Measurements from ENCODE around the gene AKT3.
"Not testable (repeated sequence)": the region's sequence is repeated elsewhere in the genome, so short reads cannot be mapped to it uniquely, and the experiment has no call there.

The AKT3 gene

DNA sequence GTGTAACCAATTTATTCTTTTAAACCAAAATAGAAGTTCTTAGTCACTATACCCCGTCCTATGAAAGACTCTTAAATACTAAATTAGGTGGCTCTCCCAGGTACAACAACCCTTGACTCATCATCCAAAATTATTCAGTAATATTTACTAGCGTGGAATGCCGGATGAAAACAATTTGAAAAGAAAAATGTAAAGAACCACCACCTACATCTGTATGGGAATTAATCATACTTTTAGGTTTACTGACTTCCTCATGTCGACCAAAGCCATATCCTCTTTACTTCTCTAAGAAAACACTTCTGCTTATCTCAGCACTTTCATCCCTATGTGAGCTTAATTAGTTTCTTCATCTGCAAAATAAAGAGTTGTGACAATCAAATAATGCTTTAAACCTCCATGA, 139.6 kb downstream of the AKT3 start:
- in situ Hi-C loops (cut with MboI; ENCODE audit: low sequenced_read_pairs), result no loop called here

GRCh38 chr1:243708210-243708609, 141.8 kb downstream of the AKT3 start:
- in situ Hi-C loops (cut with MboI; ENCODE audit: low sequenced_read_pairs), result no loop called here

DNA sequence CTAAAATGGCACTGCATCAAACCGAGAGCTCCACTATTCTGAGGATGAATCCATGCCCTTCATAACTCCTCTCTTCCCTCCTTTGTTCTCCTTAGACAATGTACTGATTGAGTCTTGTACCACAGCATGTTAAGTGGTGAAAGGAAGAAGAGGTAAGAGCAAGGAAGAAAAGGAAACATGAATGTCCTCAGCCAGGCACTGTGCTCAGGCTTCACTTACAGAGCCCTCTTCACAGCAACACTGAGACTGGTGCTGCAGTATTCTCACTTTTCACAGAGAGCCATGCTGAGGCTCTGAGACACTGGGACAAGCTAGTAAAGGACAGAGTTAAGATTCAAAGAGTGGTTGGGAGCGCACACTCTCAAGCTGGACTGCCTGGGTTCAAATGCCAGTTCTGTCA, 143.5 kb downstream of the AKT3 start:
- in situ Hi-C loops (cut with MboI; ENCODE audit: low sequenced_read_pairs), result no loop called here

GRCh38 chr1:243705585-243705984, 144.5 kb downstream of the AKT3 start:
- in situ Hi-C loops (cut with MboI; ENCODE audit: low sequenced_read_pairs), result no loop called here

- in situ Hi-C loops (cut with MboI; ENCODE audit: low sequenced_read_pairs), result no loop called here
Measured at GRCh38 chr1:243701872-243702271, 148.2 kb downstream of the AKT3 start.

GRCh38 chr1:243693800-243694199, 156.2 kb downstream of the AKT3 start:
- in situ Hi-C loops (cut with MboI; ENCODE audit: low sequenced_read_pairs), result no loop called here

GRCh38 chr1:243686159-243686558, 163.9 kb downstream of the AKT3 start:
- in situ Hi-C loops (cut with MboI; ENCODE audit: low sequenced_read_pairs), result no loop called here

- in situ Hi-C loops (cut with MboI; ENCODE audit: low sequenced_read_pairs), result no loop called here
Measured at GRCh38 chr1:243680860-243681259, 169.2 kb downstream of the AKT3 start.

DNA sequence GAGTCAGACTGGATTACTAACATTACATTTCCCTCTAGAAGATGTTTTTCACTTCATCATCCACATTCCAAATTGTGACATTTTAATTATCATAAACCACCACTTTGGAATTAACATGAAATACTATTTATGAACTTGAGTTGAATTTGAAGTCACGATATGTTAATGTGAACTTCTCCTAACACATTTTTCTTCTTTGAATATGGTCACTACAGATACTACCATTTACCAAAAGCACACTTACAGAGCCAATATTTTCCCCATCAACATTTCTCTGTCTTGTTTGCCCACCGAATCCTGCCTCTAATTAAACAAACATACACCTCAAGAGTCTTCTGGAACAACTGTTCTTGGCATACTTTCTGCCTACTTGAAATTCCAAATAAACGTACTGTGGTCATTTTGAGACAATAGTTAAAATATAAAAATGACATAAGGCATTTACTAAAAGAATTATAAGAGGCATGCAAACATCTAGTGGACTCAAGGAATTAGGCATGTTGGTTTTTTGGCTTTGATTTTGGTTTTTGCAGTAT, 177.4 kb downstream of the AKT3 start:
- in situ Hi-C loops (cut with MboI; ENCODE audit: low sequenced_read_pairs), result no loop called here

GRCh38 chr1:243667591-243667990, 182.5 kb downstream of the AKT3 start:
- in situ Hi-C loops (cut with MboI; ENCODE audit: low sequenced_read_pairs), result no loop called here

GRCh38 chr1:243667133-243667532, 182.9 kb downstream of the AKT3 start:
- in situ Hi-C loops (cut with MboI; ENCODE audit: low sequenced_read_pairs), result no loop called here

DNA sequence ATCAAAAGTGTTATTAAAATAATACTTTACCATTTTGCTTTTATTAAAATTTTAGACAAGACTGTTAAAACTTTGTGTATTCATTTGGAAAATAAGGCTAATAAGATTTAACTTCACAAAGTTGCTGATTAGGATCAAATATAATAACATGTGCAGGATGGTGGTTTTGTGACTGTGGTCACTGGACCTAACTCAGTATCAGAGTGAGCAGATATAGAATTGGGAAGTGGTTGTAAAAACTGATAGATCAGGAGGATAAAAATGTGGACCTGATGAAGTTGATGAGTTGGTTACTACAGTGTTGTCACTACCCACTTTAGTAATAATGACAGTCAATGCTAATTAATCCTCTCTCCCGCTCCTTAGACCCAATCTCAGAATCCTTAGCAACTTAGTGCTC, 186.4 kb downstream of the AKT3 start:
- in situ Hi-C loops (cut with MboI; ENCODE audit: low sequenced_read_pairs), result no loop called here

GRCh38 chr1:243662169-243662568, 187.9 kb downstream of the AKT3 start:
- in situ Hi-C loops (cut with MboI; ENCODE audit: low sequenced_read_pairs), result not testable (repeated sequence)

DNA sequence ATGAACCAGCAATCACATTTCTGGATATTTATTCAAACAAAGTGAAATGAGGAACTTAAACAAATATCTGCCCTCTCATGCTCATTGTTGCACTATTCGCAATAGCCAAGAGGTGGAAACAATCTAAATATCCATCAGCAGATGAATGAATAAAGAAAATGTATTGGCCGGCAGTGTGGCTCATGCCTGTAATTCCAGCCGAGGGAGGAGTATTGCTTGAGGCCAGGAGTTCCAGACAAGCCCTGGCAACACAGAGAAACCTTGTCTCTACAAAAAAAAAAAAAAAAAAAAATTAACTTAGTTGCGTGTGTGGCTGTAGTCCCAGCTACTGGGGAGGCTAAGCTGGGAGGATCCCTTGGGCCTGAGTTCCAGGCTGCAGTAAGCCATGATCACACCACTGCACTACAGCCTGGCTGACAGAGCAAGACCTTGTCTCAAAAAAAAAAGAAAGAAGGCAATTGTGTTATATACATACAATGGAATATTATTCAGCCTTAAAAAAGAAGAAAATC, 191.4 kb downstream of the AKT3 start:
- in situ Hi-C loops (cut with MboI; ENCODE audit: low sequenced_read_pairs), result no loop called here

GRCh38 chr1:243657793-243658192, 192.2 kb downstream of the AKT3 start:
- in situ Hi-C loops (cut with MboI; ENCODE audit: low sequenced_read_pairs), result no loop called here

GRCh38 chr1:243649530-243649929, 200.5 kb downstream of the AKT3 start:
- in situ Hi-C loops (cut with MboI; ENCODE audit: low sequenced_read_pairs), result not testable (repeated sequence)

DNA sequence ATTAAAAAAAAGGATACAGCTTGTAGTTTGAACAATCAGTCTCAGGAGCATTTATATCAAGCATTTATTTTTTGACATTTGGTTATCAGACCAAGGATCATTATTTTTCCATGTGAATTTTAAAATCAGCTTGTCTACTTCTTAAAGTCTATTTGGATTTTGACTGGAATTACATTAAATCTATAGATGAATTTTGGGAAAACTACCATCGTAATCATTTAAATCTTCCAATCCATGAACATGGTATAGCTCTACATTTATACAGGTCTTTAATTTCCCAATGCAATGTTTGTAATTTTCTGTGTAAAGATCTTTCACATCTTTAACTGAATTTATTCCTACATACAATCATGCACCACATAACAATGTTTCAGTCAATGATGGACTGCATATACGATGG, 203.2 kb downstream of the AKT3 start:
- in situ Hi-C loops (cut with MboI; ENCODE audit: low sequenced_read_pairs), result no loop called here

- in situ Hi-C loops (cut with MboI; ENCODE audit: low sequenced_read_pairs), result no loop called here
Measured at GRCh38 chr1:243645281-243645680, 204.8 kb downstream of the AKT3 start.

- in situ Hi-C loops (cut with MboI; ENCODE audit: low sequenced_read_pairs), result no loop called here
Measured at GRCh38 chr1:243642936-243643335, 207.1 kb downstream of the AKT3 start.

DNA sequence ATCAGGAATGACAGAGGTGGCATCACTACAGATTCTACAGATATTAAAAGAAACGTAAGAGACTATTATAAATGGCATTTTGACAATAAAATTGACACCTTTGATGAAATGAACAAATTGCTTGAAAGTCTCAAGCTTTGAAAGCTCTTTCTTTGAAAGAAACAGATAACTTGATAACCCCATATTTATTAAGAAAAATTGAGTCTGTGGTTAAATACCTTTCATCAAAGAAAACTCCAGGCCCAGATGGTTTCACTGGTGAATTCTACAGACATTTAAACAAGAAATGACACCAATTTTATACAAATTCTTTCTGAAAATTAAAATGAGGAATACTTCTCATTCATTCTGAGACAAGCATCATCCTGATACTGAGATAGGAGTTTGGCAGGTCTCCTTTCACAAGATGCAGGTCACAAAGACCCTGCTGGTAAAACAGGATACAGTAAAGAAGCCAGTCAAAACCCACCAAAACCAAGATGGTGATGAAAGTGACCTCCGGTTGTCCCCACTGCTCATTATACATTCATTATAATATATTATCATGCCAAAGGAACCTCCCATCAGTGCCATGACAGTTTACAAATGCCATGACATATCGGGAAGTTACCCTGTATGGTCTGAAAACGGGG, 210.9 kb downstream of the AKT3 start:
- in situ Hi-C loops (cut with MboI; ENCODE audit: low sequenced_read_pairs), result no loop called here

DNA sequence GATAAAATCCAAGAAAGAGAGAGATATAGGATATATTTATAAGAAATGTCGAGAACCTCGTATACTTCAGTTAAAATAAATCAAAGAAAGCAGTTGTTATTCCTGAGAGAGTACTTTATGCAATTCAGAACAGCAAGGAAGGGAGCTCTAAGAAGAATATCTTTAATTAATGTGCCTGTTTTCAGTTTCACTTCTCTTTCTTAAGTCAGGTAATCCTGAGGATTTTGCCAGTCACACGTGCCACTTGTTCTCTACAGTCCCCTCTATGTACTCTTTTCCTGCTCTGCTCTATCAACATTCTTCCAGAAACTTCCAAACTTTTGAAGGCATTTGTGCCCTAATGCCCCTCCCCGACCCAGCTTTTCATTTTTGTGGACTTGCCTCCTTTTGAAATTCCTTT, 211.9 kb downstream of the AKT3 start:
- in situ Hi-C loops (cut with MboI; ENCODE audit: low sequenced_read_pairs), result no loop called here

GRCh38 chr1:243628476-243628907, 221.6 kb downstream of the AKT3 start:
- in situ Hi-C loops (cut with MboI; ENCODE audit: low sequenced_read_pairs), result no loop called here

DNA sequence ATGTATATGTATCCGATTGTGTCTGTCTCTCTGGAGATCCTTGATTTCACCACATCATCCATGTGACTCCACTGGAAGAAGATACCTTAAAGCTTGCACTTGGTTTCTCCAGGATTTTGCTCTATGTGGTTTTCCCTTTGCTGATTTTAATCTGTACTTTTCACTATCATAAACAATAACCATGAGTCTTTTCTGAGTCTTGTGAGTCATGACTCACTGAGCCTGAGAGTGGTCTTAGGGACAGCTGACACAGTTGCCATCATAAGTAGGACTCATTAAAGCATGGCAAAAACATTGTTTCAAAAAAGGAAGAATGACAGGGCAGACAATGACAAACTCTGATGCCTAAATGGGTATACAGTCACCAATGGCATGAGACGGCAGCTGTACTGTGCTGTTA, 226.2 kb downstream of the AKT3 start:
- in situ Hi-C loops (cut with MboI; ENCODE audit: low sequenced_read_pairs), result no loop called here

Measured in hTERT RPE-1 (cell line).